SK-N-MC (cell line): ENCODE data around the gene A1CF.

Source experiments
- EZH2 ChIP-seq: fragments of 200-600 bp; sonication (generic); IDR thresholded peaks from one replicate; pipeline ENCODE4 v1.6.1; 2017; ENCODE audit warnings: antibody characterized with exemption
- FOXP2 ChIP-seq: optimal IDR thresholded peaks from 2 replicates; pipeline ENCODE3; 2011; ENCODE audit warnings: mild to moderate bottlenecking, moderate library complexity; ENCODE audit not compliant: insufficient read depth; ENCODE audit errors: extremely low read length, control extremely low read depth
- POLR2AphosphoS5 ChIP-seq: IDR thresholded peaks from 2 replicates; pipeline ENCODE4 v1.6.1; 2012; ENCODE audit warnings: mild to moderate bottlenecking, low read depth, low read length, borderline replicate concordance

- TF ChIP-seq POLR2AphosphoS5 (no peak), EZH2 (no peak), FOXP2 (no peak)
These were observed 42.7 kb upstream of the A1CF start for GRCh38 chr10:50928190-50928552.
